CD4-positive, alpha-beta T cell treated with Interferon alpha-2 for 1 hour (primary cell): ENCODE data around the gene PSMD6.

ENCODE experiments used
- DNase-seq, 2 donors: peaks; one replicate each; pipeline ENCODE4 v3.0.0-alpha.2; 2020 to 2022

The PSMD6 gene

GRCh38 chr3:64023187-64023860 is at the start of gene PSMD6:
PSMD6 (minus strand) TSS chr3:64023494; CDS start chr3:64023419, 75 bp downstream.
- DNase-seq, result peak; percentile 88 to 94

GRCh38 chr3:64072126-64072525 is 48.8 kb upstream of the PSMD6 start:
- no peak for DNase-seq

- DNase-seq, result no peak
Measured at GRCh38 chr3:64070704-64071103, 47.4 kb upstream of the PSMD6 start.

- no peak for DNase-seq
Measured at GRCh38 chr3:64067506-64068346, 44.4 kb upstream of the PSMD6 start.

- DNase-seq, result no peak
Measured at GRCh38 chr3:64064804-64065203, 41.5 kb upstream of the PSMD6 start.

DNA sequence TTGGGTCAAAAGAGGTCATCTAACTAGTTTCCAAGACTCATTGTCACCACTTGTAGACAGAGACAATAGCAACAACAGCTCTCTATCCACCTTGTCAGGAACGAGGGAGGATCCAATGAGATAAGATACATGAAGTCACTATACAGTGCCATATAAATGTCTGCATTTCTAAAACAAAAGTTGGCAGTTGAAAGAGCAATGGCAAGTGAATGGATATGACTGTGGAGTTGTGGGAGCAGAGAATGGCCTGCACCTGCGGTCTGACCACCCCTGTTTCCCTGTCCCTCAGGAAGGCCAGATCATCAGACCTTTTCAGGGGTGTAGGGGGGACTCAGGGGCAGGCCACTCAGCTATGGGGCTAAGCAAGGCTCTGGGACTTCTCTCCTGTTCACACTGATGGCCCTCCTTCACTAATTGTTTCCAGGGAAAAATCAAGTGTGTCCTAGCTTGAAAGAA is 40.7 kb upstream of the PSMD6 start:
- no peak for DNase-seq

DNA sequence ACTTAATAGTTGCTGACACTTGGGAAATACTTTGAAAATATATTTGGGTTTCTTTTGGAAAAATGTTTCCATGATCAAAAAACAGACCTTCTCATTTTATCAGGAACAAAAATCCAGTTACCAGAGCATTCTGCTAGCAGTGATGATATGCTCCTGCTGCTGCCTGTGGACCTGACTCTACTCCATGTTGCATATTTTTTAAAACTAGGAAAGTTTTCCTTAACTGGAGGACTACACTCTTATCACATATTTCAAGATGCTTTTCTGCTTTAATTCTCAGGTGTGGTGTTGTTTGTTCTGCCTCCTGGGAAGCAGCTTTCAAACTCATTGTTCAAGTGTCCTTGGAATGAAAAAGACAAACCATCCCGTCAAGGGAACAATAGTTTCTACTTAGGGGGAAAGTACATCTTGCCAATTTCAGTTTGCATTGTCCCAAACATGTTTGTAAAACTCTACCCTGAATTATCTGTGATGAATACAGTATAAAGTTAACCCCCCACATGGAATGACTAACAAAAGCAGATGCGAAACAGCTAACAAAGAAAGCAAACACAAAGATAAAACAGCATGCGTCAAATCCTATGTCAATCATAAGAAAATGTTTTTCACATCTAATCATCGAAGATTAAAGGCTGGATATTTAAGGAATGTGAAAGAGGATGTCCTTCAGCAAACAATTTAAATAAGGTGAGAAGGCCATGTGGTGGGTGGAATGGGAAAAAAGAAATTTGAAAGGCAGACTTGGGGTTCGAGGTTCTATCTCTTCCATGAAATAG is 40.1 kb upstream of the PSMD6 start:
- DNase-seq, result no peak

- DNase-seq, result no peak
Measured at GRCh38 chr3:64061628-64062027, 38.3 kb upstream of the PSMD6 start.

DNA sequence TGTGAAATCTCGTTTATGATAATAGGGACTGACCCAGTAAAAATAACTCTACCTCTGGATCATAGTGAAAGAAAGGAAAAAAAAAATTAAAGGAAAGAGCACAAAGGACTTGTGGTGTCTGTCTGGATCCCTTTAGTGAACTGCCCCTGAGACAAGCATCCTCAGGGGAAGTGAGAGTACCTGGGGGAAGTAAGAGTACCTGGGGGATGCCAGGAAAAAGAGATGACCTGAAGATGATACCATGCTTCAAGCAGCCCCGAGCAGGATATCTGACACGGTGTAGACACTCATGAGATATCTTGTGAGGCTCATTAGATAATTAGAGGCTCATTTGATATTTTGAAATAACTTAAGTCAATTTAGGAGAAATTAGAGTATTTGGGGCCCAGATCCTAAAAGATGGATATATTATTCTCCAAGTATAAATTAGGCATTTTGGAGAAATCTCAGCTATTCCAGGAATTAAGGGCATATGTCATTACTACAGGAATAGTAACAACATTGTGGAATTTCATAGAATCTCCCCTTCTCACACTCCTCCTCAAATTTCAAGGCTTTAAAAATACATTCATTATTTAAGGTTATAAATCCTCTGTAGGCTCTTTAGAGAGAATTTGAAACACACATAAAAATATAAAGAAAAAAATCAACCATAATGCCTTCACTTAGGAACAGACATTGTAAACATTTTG is 36.3 kb upstream of the PSMD6 start:
- no peak for DNase-seq

DNA sequence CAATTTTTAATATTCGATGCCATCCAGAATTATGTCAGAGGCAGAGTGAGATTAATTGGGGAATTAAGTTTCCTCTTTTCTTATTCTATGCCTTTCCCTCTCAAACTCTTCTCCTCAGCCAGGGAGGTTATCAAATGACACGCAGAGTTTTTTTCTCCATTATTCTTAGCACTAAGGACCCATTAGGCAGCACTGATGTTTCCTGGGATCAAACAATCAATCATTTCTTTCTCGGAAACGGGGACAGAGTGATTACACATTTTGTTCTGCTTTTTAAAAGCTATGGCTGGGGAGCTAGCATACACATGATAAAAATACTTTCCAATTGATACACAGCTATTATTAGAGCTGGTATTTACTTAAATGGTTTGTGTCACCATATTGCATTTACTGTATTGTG is 35.3 kb upstream of the PSMD6 start:
- no peak for DNase-seq

- DNase-seq, result no peak
Measured at GRCh38 chr3:64057231-64057630, 33.9 kb upstream of the PSMD6 start.

GRCh38 chr3:64056606-64057180 is 33.4 kb upstream of the PSMD6 start:
- no peak for DNase-seq

GRCh38 chr3:64055076-64055475 is 31.8 kb upstream of the PSMD6 start:
- DNase-seq, result no peak

- no peak for DNase-seq
Measured at GRCh38 chr3:64054488-64054887, 31.2 kb upstream of the PSMD6 start.

DNA sequence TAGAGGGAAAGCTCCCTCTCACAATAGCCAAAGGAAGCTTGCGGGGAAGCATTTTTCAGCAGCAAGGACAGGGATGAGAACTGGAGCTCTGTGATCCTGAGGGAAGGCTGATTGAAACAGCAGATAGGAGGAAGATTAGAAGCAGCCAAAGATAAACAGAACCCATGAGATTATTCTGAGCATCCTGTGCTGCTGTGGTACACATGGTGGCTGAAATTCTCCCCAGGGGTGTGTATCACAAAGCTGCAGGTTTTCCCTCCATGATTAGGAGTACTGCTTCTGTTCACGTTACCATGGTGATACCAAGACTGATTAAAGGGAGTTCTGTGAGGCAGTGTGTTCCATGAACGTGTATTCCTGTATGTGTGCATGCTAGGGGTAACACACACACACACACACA is 30.3 kb upstream of the PSMD6 start:
- DNase-seq, result no peak

DNA sequence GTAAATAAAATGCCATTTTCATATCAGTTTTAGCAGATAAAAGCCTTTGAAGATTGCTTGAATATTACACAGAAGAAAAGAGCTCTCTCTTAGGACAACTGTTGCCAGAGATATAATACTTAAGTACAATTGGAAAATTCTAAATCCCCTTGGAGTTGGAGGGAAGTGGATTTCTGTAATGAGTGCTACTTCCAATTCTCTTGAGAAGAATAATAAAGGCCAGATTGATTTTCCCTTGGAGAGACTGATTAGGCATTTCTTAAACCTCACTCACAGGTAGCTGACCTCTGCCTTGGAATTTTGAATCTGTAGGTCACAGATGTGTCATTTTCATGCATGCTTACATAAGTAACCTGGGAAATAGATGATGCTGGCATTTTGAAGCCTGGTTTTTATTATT is 29.8 kb upstream of the PSMD6 start:
- no peak for DNase-seq

- no peak for DNase-seq
Measured at GRCh38 chr3:64049832-64050231, 26.5 kb upstream of the PSMD6 start.

DNA sequence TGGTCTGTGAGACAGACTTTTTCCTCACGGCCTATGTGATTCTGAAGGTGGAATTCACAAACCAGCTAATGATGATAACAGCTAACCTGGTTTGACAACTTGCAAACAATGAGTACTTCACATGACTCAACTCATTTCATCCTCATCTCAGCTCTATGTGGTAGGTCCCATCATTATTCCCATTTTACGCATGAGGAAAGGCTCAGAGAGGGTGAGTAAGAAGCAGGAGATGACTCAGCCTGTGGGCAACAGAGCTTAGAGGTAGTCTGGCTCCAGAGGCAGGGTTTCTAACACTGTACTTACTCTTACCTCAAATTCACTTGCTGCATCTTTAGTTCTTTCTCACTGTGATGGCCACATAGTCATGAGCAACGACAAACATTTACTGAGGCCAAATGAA is 25.8 kb upstream of the PSMD6 start:
- no peak for DNase-seq

DNA sequence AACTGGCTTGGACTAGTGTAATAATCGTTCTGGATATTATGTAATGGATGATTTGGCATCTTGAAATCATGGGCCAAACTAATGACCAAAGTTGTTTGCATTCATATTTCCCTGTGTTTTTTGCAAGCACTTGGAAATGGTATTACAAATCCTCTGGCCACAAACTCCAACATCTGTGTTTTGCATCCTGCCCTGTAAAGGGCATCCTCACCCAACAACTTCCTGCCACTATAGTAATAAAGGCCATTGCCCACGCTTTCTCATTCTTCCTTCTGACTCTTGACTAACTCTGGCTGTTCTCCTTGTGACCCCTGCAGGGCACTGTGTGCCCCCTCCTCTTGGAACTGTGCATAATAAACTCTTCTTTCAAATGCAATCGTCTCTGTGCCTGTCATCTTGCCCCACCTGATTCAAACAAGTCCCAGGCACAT is 25.4 kb upstream of the PSMD6 start:
- no peak for DNase-seq

DNA sequence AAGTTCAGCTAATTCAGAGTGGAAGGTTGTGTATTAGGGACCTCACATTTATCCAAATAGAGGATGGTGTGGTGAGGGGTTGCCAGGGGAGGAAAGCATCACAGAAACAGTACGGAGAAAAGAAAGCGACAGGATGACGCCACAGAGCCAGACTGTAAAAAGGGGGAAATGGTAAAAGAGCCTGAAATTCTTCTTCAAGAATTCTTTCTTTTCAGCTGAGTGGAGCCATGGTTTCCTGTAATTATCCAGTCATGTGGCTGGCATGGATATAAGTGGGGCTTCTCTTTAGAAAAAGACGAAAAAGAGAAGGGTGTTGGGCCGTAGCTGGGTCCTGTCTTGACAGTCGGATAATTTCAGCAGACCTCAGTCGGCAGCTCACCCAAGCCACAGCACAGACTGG is 24.5 kb upstream of the PSMD6 start:
- DNase-seq, result no peak

DNA sequence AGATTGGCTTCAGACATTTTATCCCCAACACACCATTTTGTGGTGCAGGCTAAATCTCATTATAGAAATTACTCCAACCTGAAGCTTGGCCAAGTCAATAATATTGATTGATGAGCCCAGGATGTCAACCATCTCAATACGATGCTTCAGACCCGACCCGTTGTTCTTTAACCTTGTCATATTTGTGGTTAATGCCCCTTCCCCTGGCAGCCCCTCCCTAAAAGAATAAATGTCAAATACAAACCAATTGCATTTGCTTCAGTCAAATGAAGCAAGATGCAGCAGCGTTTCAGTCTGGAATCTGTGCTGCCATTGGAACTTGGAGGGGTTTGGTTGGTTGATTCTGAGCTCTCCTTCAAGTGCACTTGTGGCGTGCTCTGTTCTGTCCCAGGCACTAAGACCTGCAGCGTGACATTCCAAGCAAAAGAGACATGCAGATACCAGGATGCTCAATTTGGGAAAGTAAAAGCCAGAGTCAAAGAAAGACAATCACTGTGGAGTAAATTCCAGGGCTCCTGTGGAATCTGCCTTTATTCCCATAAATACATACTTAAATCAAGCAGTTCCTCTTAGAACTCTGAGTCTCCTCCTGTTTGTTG is 23.8 kb upstream of the PSMD6 start:
- no peak for DNase-seq

DNA sequence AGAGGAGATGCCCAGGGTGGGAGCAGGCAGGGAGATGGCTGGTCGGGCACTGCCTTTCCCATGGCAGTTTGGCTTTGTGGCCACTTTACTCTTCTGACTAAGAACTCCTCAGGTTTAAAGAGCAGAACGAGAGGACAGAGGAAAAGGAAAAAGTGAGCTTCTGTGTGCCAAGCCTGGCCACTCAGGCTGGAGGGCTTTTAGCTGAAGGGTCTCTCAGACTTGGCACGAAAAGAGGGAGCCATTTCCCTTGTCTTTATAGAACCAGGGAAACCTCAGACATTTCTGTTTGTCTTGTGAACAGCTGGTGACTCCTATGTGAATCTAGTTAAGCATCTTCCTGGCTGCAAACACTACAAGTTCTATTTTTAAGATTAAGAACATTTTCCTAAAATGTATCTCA is 23.3 kb upstream of the PSMD6 start:
- DNase-seq, result no peak
